Astrocyte of the hippocampus (primary cell): Measurements from ENCODE around the gene MAP3K4.

Source experiments
- DNase-seq: peaks from one replicate; pipeline ENCODE4 v3.0.0; 2011; ENCODE audit warnings: low read depth, low spot score

MAP3K4 gene

DNA sequence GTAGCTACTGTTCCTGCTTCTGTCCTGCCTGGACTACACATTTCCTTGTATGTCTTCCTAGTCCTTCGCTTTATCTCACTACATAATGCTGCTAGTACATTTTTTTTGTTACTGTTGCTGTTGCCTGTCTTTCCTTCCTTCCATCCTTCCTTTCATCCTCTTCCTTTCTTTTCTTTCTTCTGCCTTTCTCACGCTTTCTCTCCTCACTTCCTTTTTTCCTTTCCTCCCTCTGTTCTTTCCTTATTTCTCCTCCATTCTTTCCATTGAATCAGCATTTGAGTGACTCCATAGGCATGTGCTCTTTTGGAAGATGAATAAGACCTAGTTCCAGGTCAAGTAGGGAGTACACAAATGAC is 46.3 kb downstream of the MAP3K4 start:
- DNase-seq, result no peak

DNA sequence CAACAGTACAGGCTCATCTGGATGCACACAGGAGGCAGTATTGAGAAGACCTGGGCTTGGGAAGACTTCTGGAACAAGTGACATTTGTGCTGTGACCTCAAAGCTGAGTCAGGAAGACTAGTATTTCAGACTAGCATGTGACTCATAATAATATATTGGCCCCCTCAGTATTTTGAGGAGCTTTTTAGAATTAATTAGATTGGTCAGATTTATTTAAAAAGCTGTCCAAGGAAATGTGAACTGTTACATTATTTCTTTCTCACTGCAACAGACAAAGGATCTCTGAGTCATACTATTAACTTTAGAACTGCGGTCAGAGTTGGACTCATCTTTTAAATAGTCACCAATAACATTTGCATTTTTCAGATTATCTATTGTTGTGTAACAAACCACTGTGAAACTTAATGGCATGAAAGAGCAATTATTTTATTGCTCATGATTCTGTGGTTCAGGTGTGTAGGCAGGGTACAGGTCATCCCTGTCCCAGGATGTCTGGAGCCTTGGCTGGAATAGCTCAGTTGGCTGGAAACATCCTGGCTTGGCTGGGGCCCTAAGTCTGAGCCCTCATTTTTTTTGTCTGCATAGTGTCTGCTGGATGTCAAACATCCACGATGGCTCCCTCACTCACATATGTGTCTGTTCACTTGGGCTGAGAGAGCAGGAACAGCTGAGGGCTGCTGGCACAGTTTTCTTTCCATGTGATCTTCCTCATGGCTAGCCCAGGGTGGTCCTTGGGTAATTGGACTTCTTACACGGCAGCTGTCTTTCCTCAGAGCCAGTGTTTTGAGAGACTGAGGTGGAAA is 46.9 kb downstream of the MAP3K4 start:
- peak; percentile 92 for DNase-seq

DNA sequence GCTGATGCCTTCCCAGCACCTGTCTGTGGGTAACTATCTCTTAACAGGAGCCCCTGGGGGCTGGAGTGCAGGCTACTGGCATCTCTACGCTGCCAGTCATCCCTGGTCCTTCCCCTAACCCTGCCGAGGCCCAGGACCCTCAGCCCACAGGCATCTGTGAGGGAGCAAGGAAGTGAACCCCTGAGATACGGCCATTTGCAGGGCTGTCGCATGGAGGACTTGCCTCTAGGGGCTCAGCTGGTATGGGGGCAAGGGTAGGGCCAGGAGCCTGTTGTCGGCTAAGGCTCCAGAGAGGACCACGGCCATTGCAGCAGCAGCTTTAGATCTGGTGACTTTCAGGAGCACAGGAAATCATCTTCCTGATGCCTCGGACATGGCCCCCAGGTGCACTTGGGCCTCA is 49.7 kb downstream of the MAP3K4 start:
- DNase-seq, result no peak

DNA sequence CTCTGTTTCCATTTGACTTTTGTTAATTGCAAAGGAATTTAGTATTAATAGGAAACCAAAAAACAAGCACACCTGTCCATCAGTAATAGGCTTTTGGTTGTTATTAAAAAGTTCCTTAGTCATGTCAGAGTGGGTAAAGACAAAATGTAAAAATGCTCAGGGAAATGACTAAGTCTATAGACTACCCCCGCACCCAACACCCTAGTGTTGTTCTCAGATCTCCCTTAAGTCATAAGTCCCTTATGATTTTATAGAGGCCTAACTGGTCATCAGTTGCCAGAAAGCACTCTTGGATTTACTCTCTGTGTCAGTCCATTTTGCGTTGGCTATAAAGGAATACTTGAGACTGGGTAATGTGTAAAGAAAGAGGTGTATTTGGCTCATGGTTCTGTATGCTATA is 52.8 kb downstream of the MAP3K4 start:
- DNase-seq, result no peak

- DNase-seq, result no peak
These were observed 57.1 kb downstream of the MAP3K4 start for GRCh38 chr6:161048641-161049040.

DNA sequence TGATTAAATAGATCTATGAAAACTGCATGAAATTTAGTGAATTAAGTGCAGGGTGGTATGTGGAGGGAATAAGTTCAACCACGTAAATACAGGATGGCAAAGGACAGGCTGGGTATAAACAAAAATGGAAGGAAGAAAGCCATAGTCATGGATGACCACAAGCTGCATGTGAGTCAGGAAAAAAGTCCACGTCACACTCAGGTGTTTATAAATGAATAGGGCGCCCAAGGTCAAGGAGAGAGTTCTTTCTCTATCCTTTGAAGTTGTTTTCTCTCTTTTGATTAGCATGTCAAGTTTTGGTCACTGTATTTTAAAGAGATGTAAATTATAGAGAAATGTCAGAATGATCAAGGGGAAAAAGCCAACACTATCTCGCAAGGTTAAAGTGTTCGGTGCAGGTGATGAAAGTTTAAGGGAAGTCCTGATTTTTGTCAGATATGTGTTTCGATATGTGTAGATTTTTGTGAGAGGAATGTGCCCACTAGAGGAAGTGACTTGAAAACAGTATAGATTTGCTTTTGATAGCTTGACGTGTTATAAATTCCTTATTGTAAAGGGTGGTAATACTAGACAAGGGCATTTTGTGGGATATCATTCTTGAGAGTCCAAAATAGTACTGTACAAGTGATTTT is 58.7 kb downstream of the MAP3K4 start:
- no peak for DNase-seq

DNA sequence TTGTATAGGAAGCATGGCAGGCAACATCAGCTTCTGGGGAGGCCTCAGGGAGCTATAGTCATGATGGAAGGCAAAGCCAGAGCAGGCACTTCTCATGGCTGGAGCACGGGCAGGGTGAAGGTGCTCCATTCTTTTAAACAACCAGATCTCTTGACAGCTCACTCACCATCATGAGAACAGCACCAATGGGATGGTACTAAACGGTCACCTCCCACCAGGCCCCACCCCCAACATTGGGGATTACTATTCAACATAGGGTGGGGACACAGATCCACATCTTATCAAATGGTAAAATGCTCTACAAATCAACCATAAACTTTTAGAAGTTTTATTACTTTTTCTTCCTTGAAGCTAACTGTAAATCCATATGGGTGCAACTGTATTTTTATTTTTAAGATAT is 61.5 kb downstream of the MAP3K4 start:
- DNase-seq, result no peak

- DNase-seq, result no peak
These were observed 63.3 kb downstream of the MAP3K4 start for GRCh38 chr6:161054876-161055275.

DNA sequence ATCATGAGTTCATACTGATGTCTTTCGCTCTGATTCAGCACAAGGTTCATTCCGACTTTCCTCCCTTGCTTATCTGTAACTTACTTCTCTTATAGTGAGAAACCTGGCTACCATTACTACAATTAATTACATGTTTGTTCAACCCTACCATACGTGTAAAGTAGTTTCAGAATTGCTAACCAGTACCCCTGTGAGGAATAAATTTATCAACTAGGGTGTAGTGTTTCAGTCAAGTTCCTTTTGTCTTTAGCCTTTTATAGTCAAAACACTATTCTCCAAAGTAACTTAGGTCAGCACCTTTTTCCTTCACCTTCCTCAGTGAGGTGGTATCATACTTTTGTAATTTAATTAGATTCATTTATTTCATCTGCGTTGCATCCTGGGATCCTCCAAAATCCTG is 64.9 kb downstream of the MAP3K4 start:
- DNase-seq, result no peak

DNA sequence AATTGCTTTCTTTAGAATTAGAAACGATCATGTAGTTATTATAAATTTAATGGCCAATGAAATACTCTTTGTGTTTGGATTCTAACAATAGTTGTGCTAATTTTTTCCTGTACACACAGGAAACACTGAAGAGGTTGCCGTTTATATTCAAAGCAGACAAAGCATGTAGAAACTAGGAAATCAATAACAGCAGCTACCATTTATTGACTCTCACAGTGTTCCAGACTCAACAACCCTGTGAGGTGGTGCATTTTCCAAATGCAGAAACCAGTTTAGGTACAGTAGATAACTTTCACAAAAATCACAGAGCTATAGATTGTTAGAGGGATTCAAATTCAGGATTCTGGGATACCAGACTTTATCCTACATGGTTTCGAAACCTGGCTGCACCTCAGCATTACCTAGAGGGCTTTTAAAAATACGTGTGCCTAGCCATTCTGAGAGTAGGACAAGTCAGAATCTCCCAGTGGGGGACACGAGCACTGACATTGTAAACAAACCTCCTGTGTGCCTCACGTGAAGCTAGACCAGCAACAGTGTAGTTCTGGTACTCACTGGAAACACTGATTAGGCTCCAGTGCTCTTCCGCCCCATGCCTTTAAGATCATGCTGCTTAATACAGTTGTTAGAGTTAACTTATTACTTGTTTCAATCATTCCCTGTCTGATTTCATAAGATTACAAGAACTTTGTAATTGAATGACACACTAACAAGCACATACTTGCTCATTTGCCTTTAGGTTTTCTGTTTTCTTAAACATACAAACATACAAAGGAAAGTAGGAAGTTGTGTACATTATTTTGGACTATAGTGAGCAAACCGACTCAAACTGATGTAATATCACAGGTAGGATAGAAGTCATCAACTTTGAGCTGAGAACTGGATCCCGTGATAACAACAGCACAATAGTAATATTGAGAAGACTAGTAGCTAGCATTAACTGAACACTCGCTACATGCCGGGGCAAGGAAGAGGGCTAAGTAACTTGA is 65.8 kb downstream of the MAP3K4 start:
- no peak for DNase-seq

DNA sequence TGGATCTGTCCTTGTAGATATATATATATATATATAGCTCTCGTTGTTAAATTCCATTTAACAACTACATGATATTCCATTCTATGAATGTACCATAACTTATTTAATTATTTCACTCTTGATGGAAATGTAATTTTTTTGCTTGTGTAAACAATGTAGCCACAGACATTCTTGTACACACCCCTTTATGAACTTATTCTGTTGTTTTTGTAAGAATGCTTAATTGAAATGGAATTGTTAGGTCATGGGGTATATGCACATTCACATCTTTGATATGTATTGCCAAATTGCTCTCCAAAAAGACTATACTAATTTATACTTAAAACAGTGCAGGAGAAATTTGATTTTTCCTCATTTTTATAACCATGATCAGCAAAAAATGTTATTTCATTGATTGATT is 67.2 kb downstream of the MAP3K4 start:
- no peak for DNase-seq

DNA sequence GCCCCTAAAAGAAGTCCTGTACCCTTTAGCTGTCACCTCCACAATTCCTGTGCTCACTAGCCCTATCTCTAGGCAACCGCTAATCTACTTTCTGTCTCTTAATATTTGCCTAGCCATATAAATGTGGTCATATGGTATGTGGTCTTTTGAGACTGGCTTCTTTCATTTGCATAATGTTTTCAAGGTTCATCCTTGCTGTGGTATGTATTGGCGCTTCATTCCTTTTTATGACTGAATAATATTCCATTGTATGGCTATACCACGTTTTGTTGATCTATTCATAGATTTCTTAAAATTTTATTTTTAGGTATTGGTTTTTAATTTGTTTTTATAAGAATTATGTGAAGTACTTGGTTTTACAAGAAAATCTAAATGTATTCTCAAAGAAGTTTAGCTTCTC is 70.0 kb downstream of the MAP3K4 start:
- DNase-seq, result no peak

- DNase-seq, result no peak
These were observed 73.3 kb downstream of the MAP3K4 start for GRCh38 chr6:161064915-161065314.

GRCh38 chr6:161066511-161066910 is 74.9 kb downstream of the MAP3K4 start:
- DNase-seq, result no peak

DNA sequence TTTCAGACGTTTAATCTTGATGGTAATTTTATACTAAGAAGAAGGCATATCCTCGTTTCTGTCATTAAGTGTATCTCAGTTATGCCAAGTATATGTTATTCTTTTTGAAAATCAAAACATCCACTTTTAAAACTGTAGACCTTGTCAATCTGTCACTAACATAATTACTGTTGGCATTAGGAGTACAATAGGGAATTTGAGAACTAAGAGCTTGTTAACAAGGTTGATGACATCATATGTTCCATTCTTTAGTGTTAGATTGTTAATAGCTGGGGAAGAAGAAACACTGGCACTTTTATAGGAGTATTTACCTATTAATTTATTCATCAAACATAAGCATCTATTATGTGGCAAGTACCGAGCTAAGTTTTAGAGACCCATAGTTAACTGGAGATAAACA is 76.2 kb downstream of the MAP3K4 start:
- peak; percentile 20 for DNase-seq

DNA sequence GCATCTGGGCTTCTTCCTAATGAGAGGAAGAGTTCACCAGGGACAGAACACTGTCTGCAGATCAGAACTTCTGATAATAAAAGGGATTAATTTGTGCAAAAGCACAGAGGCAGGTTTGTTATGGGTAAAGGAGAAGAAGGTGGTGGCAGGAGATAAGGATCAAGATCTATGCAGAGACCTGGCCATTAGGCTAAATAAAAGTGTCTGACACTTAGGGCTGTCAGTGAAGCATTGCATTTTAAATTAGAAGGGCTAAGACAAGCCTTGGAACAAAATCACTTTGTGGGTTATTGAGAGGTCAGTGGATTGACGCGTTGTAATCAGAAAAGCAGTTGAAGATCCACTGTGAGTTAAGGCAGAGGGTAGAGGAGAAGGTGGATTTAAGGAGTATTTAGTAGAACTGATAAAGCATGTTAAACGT is 76.8 kb downstream of the MAP3K4 start:
- DNase-seq, result no peak

GRCh38 chr6:161073930-161074329 is 82.4 kb downstream of the MAP3K4 start:
- DNase-seq, result no peak

DNA sequence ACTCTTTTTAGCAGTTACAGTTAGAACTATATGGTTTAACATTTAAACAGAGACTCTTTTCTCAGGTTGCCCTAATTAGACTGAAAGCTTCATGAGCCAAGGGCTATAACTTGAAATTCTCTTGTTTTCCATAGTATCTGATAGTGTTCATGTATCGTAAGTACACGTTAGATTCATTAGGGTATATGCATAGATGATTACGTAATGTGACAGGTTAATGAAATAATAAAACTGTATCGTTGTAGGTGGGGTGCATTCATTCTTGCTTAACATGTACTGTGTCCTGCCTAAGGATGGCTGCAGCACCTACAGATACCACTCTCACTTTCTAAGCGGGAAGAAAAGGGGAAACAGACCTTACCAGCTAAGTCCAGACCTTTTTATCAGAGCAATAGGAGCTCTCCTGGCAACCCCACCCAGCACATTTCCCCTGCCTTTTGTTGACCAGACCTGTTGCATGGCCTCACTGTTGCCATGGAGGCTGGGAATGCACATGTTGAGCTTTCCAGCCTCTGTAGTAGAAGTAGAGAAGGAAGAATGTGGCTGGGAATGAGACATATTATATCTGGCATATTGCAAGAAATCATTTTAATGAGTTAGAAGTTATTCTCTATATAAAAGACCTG is 83.0 kb downstream of the MAP3K4 start:
- DNase-seq, result no peak

- no peak for DNase-seq
These were observed 84.7 kb downstream of the MAP3K4 start for GRCh38 chr6:161076181-161076677.

DNA sequence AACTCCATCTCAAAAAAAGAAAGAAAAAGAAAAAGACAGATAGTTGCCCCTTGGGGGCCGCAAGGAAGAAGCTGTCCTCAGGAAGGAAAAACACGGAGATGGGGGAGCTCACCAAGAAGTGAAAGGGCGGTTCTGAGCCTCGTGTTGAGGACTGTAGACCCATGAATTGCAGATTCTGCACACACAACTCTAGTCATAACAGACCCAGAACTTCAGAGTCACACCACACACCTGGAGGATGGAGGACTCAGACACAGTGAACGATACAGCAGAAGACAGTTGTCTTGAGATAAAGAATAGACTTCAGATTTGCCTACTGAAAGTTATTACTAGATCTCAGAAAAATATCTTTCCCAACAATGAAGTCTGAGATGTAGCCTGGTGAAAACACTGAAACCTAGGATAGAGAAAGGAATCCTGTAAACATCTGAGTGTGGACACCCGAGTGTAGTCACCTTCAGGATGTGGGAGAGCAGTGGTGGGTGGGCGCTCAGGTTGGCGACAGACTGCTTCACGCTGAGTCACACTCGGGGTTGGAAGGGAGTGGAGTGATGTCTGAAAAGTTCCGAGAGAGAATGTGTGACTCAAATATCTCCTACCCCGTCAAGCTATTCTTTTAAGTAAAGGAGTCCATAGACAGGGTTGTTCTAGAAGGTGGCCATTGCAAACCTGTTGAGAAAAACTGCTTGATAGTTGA is 88.1 kb downstream of the MAP3K4 start:
- DNase-seq, result peak; percentile 85
